Esophagus squamous epithelium (tissue), 4 donors: ENCODE measurements around the gene BLVRA.

ENCODE experiments used
- CTCF ChIP-seq, 6 experiments: fragments of 450-650 bp in 4 of 6; fragments of 200-600 bp in 2 of 6; sonication (generic) in 2 of 6; IDR thresholded peaks; one replicate each; pipeline ENCODE4 v1.5.1; 2016 to 2019; ENCODE audit warnings: antibody characterized with exemption in 6 of 6, mild to moderate bottlenecking in 4 of 6, moderate library complexity in 4 of 6
- POLR2A ChIP-seq, 4 donors: fragments of 450-650 bp; IDR thresholded peaks; one replicate each; pipeline ENCODE4 v1.6.1; 2017; ENCODE audit warnings: antibody characterized with exemption in 4 of 4, mild to moderate bottlenecking in 4 of 4, moderate library complexity in 3 of 4

GRCh38 chr7:43727494-43727893 lies 31.0 kb upstream of the BLVRA start:
- no peak for TF ChIP-seq CTCF (IDR thresholded peaks at IDR 0.05)
- no peak for TF ChIP-seq POLR2A (IDR thresholded peaks at IDR 0.05)
